HG03575 (cell line): ENCODE results near the gene PCDH9.

Experiments
- ATAC-seq: cut with Tn5 transposase; IDR thresholded peaks from one replicate; pipeline ENCODE4 v1.9.1; 2021; ENCODE audit not compliant: unreplicated experiment, insufficient number of reproducible peaks, low FRiP score; ENCODE audit errors: extremely low read depth

PCDH9 gene

GRCh38 chr13:66618702-66619101 lies 611.4 kb downstream of the PCDH9 start:
- ATAC-seq, result no peak

- no peak for ATAC-seq
Measured at GRCh38 chr13:66617786-66618185, 612.4 kb downstream of the PCDH9 start.

- no peak for ATAC-seq
Measured at GRCh38 chr13:66612983-66613382, 617.2 kb downstream of the PCDH9 start.

GRCh38 chr13:66586489-66586888 lies 643.6 kb downstream of the PCDH9 start:
- no peak for ATAC-seq

GRCh38 chr13:66585669-66586203 lies 644.4 kb downstream of the PCDH9 start:
- ATAC-seq, result no peak

- ATAC-seq, result no peak
Measured at GRCh38 chr13:66581675-66582074, 648.5 kb downstream of the PCDH9 start.

GRCh38 chr13:66578305-66578704 lies 651.8 kb downstream of the PCDH9 start:
- ATAC-seq, result no peak

- ATAC-seq, result no peak
Measured at GRCh38 chr13:66577358-66577757, 652.8 kb downstream of the PCDH9 start.

GRCh38 chr13:66576381-66576780 lies 653.8 kb downstream of the PCDH9 start:
- no peak for ATAC-seq

GRCh38 chr13:66574606-66575005 lies 655.5 kb downstream of the PCDH9 start:
- no peak for ATAC-seq

GRCh38 chr13:66567899-66568612 lies 662.1 kb downstream of the PCDH9 start:
- ATAC-seq, result no peak

GRCh38 chr13:66565279-66565678 lies 664.9 kb downstream of the PCDH9 start:
- no peak for ATAC-seq

GRCh38 chr13:66563076-66563475 lies 667.1 kb downstream of the PCDH9 start:
- no peak for ATAC-seq

GRCh38 chr13:66562054-66562453 lies 668.1 kb downstream of the PCDH9 start:
- no peak for ATAC-seq

- no peak for ATAC-seq
Measured at GRCh38 chr13:66560991-66561390, 669.1 kb downstream of the PCDH9 start.

GRCh38 chr13:66560189-66560588 lies 669.9 kb downstream of the PCDH9 start:
- no peak for ATAC-seq

- ATAC-seq, result no peak
Measured at GRCh38 chr13:66559093-66559492, 671.0 kb downstream of the PCDH9 start.

- no peak for ATAC-seq
Measured at GRCh38 chr13:66558506-66558905, 671.6 kb downstream of the PCDH9 start.

- no peak for ATAC-seq
Measured at GRCh38 chr13:66557357-66557756, 672.8 kb downstream of the PCDH9 start.

GRCh38 chr13:66556306-66556705 lies 673.8 kb downstream of the PCDH9 start:
- ATAC-seq, result no peak

GRCh38 chr13:66553391-66553790 lies 676.7 kb downstream of the PCDH9 start:
- no peak for ATAC-seq
